K562 (cell line): ENCODE measurements around the gene RFWD3.

Source experiments
- CREB1 ChIP-seq, 2 experiments: sonication (generic) in 1 of 2; formaldehyde crosslinking in 1 of 2; IDR thresholded peaks; 2 replicates each; pipeline versions ENCODE4 v1.6.1 to v1.8.0; 2012 to 2022; ENCODE audit warnings: inconsistent platforms in 1 of 2, mild to moderate bottlenecking in 1 of 2, missing genetic modification reagents in 1 of 2, moderate library complexity in 1 of 2
- E2F1 ChIP-seq: sonication (generic); formaldehyde crosslinking; IDR thresholded peaks from 2 replicates; pipeline ENCODE4 v1.8.1; 2023; ENCODE audit warnings: mild to moderate bottlenecking, missing genetic modification reagents, moderate library complexity
- MAFG ChIP-seq: fragments of 450-650 bp; conservative IDR thresholded peaks from 2 replicates; pipeline ENCODE4 v1.6.1; 2016; ENCODE audit warnings: missing genetic modification characterization, missing compliant biosample characterization
- MCM5 ChIP-seq: fragments of 450-650 bp; IDR thresholded peaks from 2 replicates; pipeline ENCODE4 v1.6.1; 2016; ENCODE audit warnings: low read depth
- TEAD2 ChIP-seq: fragments of 450-650 bp; IDR thresholded peaks from 2 replicates; pipeline ENCODE4 v1.6.1; 2016; ENCODE audit warnings: missing genetic modification characterization, control low read depth, missing compliant biosample characterization
- ZNF124 ChIP-seq: sonication (generic); formaldehyde crosslinking; IDR thresholded peaks from 2 replicates; pipeline ENCODE4 v1.8.1; 2022; ENCODE audit warnings: missing genetic modification reagents
- ZNF445 ChIP-seq: fragments of 250-450 bp; sonication (Bioruptor Pico); IDR thresholded peaks from 2 replicates; pipeline ENCODE4 v1.4.0; 2020; ENCODE audit warnings: low read depth, mild to moderate bottlenecking, moderate library complexity
- TF ChIP-seq, protein P1 (sequence below): fragments of 250-450 bp; sonication (Bioruptor Pico); IDR thresholded peaks from 2 replicates; pipeline ENCODE4 v1.4.0; 2020; ENCODE audit warnings: borderline replicate concordance

GRCh38 chr16:74700438-74701225 is 34.0 kb upstream of the RFWD3 start, which contains the start of gene MLKL:
- TF ChIP-seq CREB1 (IDR thresholded peaks at IDR 0.05) (no peak), CREB1 (CRISPR knock-in tag; IDR thresholded peaks at IDR 0.05) (no peak; the same call in 1 of the 2 replicates), ZNF124 (CRISPR knock-in tag) (no peak), MAFG (tag) (no peak), TEAD2 (no peak), E2F1 (CRISPR knock-in tag) (no peak), MCM5 (no peak), ZNF445 (CRISPR knock-in tag) (no peak)
- TF ChIP-seq, protein P1, sequence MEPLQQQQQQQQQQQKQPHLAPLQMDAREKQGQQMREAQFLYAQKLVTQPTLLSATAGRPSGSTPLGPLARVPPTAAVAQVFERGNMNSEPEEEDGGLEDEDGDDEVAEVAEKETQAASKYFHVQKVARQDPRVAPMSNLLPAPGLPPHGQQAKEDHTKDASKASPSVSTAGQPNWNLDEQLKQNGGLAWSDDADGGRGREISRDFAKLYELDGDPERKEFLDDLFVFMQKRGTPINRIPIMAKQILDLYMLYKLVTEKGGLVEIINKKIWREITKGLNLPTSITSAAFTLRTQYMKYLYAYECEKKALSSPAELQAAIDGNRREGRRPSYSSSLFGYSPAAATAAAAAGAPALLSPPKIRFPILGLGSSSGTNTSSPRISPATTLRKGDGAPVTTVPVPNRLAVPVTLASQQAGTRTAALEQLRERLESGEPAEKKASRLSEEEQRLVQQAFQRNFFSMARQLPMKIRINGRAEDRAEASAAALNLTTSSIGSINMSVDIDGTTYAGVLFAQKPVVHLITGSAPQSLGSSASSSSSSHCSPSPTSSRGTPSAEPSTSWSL (CRISPR knock-in tag): no peak
